Right cardiac atrium (tissue), 5 donors: Measurements from ENCODE around the gene MRPS5. TPM values are rescaled to one million over a fixed set of nuclear protein-coding genes. Genes with fewer than 3 reads are reported as not detected.

ENCODE experiments used
- ATAC-seq, 2 donors: fragments of 200-7000 bp; cut with Tn5 transposase; one replicate each; pipeline versions ENCODE4 v1.8.0 to v1.9.1; 2020; ENCODE audit warnings: moderate library complexity in 2 of 2, mild to moderate bottlenecking in 1 of 2
- DNase-seq, 3 donors: peaks; one replicate each; pipeline ENCODE4 v3.0.0-alpha.2; 2020
- H3K27ac ChIP-seq: one replicate; pipeline ENCODE4 v1.5.1; 2013; ENCODE audit warnings: mild to moderate bottlenecking, low read length, control low read depth, moderate library complexity
- H3K27me3 ChIP-seq: one replicate; pipeline ENCODE4 v1.6.1; 2013; ENCODE audit not compliant: control insufficient read depth, insufficient read depth
- H3K4me1 ChIP-seq: one replicate; pipeline ENCODE4 v1.6.1; 2013; ENCODE audit warnings: low read length; ENCODE audit not compliant: control insufficient read depth, insufficient read depth
- H3K4me3 ChIP-seq: one replicate; pipeline ENCODE4 v1.5.1; 2013; ENCODE audit warnings: low read length, control low read depth
- H3K9me3 ChIP-seq: one replicate; pipeline ENCODE4 v1.6.1; 2013; ENCODE audit warnings: low read length; ENCODE audit not compliant: control insufficient read depth
- WGBS: extraction: QIAGEN DNeasy Blood & Tissue Kit; methylation state at CpG from one replicate; pipeline ENCODE4 v1.1.7; 2013; 5-methylcytosine and 5-hydroxymethylcytosine counted together
- intact Hi-C, 4 donors: fragments of 100-400 bp; cut with DNase I; formaldehyde crosslinking; loops; one replicate each; pipeline versions ENCODE4 v1.11.0 to v1.14.0; 2022 to 2023
- long read RNA-seq, 4 donors: library from polyadenylated mRNA; unstranded; transcript quantifications; one replicate each; pipeline ENCODE4 v2.0.0, GENCODE V29; 2020 to 2021
- polyA plus RNA-seq: library from polyadenylated mRNA; stranded (reverse); fragments of 200-250 nt; gene quantifications from one replicate; pipeline ENCODE4 v1.2.3, GENCODE V29; 2013
- total RNA-seq, 4 donors: library from RNA; stranded (reverse); fragmentation: NEBNext Ultra II Directional; extraction: Animal tissue kit (Norgen Biotek cat#: 25700); gene quantifications; one replicate each; pipeline ENCODE4 v1.2.1, GENCODE V29; 2021
- donor health status: healthy with polysubstance abuse.
- donor health status: DM: no; HTN: yes; CAD: no.
- donor health status: DM: no; HTN: no; CAD: no.
- donor health status: DM: no; HTN: yes; CAD: no; lungs with severe emphysema.
- donor health status: DM: yes; HTN: yes; CAD: no.

The MRPS5 gene
- total RNA-seq, result 10 to 100 TPM; 50.3 to 65.6 (median 57.2) TPM
- polyA plus RNA-seq, result 76.9 TPM
- long read RNA-seq, donor 1, transcript MRPS5-201 (12 exons, 1,652 nt), result major isoform, 106 of 135 reads
- long read RNA-seq, donor 1, partial matches to known transcripts, result 19 of 135 reads
- long read RNA-seq, donor 1, other reads (novel, unspliced or antisense), result 8 of 135 reads
- long read RNA-seq, donor 2, transcript MRPS5-201 (12 exons, 1,652 nt), result major isoform, 47 of 62 reads
- long read RNA-seq, donor 2, partial matches to known transcripts, result 7 of 62 reads
- long read RNA-seq, donor 2, other reads (novel, unspliced or antisense), result 8 of 62 reads
- long read RNA-seq, donor 3, transcript MRPS5-201 (12 exons, 1,652 nt), result major isoform, 75 of 90 reads
- long read RNA-seq, donor 3, partial matches to known transcripts, result 6 of 90 reads
- long read RNA-seq, donor 3, other reads (novel, unspliced or antisense), result 6 of 90 reads
- long read RNA-seq, donor 4, transcript MRPS5-201 (12 exons, 1,652 nt), result major isoform, 69 of 73 reads
- long read RNA-seq, donor 4, partial matches to known transcripts, result 0 of 73 reads
- long read RNA-seq, donor 4, other reads (novel, unspliced or antisense), result 4 of 73 reads

- Histone ChIP-seq H3K27ac (peak within 1 kb of the TSS; percentile 98), H3K4me3 (peak within 1 kb of the TSS; percentile 68), H3K4me1 (peaks cover 3% of the 10 kb centered on the region), H3K9me3 (no peaks in the 10 kb centered on the region), H3K27me3 (no peaks in the 10 kb centered on the region)
- DNase-seq, result peak; percentile 87 to 96 (median 96)
- WGBS, result under 1% methylated on average over 86 of the region's 86 CpGs
- intact Hi-C loops, result no loop called here
- ATAC-seq, result peak; percentile 99
Observed at GRCh38 chr2:95121407-95122196, at the start of gene MRPS5. TSS of gene MRPS5 (minus strand) at chr2:95121808. CDS start at chr2:95121791, 17 bp downstream.

DNA sequence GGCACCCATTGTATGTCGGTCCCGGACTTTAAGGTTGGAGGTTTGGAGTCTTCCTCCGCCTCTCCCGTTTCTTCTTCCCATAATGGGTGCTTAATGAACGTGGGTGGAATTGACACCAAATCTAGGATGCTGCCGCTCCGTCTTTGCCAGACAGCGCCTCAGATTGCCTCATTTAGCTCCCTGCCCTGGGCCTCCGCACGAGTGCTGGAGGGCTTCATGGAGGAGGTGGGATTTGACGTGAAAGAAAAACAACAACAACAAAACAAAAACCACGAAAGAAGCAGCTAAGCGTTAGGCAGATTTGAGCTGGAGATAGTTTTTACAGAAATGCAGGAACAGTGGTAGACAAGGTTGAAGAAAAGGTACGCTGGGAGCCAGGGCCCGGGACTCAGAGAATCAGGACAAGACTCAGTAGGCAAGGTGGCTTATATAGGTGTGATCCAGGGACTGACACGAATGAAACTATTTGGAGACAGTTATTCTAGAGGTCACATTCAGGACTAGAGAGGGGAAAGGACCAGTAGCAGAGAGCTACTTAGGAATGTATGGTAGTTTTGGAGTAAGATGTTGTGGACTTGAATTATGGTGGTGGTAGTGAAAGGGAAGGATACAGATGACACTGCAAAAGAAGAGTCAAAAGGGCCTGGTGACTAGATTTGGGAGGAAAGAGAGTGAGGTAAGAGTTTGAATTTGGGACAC is 44.6 kb upstream of the MRPS5 start:
- Histone ChIP-seq H3K4me3 (peak overlapping the region; percentile 59), H3K4me1 (peaks cover 4% of the 10 kb centered on the region), H3K9me3 (no peaks in the 10 kb centered on the region), H3K27me3 (no peaks in the 10 kb centered on the region), H3K27ac (peak overlapping the region; percentile 45)
- 11% methylated on average over 16 of the region's 16 CpGs for WGBS
- ATAC-seq (peak in 1 of 2 donors; percentile 9), DNase-seq (no peak)
- intact Hi-C loops, result no loop called here

DNA sequence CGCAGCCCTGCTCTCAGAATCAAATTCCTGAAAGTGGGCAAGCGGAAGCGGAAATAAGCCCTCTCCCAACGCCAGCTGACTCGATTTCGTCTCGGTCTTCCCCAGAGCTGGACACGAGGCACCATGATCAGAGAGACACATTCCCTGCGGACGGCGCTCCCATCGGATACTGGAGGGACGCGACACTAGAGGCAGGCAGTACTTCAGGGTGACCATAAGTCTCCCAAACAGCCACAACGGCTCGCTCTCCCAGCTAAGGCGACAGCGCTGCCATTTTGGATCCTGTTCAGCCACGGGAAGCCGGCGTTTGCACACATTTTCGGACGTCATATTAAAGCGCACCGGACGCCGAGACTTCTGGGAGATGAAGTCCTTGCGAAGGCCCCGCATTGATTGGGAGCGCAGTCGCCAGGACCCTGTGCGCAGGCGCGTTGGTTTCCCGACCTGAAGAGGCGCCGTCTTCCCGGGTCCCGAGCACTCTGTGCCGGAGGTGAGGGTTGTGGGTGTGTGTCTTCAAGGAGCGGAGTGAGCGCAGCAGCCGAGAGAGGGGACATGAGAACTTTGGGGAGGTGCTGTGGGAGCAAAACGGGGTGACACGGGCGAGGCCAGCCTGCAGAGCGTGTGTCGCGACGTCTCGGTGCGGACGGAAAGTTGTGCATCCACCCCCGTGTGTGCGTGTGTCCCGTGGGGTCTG is 43.9 kb upstream of the MRPS5 start, which contains the start of gene ZNF2:
TSS of gene ZNF2 (plus strand) at position 439 of the 694 bp plus-strand sequence. CDS start 10,418 bp downstream, outside the sequence.
- intact Hi-C loops, result no loop called here
- Histone ChIP-seq H3K27ac (peak within 1 kb of the TSS; percentile 99), H3K4me3 (peak within 1 kb of the TSS; percentile 59), H3K4me1 (peaks cover 4% of the 10 kb centered on the region), H3K9me3 (no peaks in the 10 kb centered on the region), H3K27me3 (no peaks in the 10 kb centered on the region)
- WGBS, result under 1% methylated on average over 56 of the region's 56 CpGs
- DNase-seq (peak; percentile 99), ATAC-seq (peak; percentile 99)

- Histone ChIP-seq H3K27me3 (no peaks in the 10 kb centered on the region), H3K4me1 (peaks cover 4% of the 10 kb centered on the region), H3K27ac (peak overlapping the region; percentile 99), H3K4me3 (peak overlapping the region; percentile 59), H3K9me3 (no peaks in the 10 kb centered on the region)
- intact Hi-C loops, result no loop called here
- 2% methylated on average over 9 of the region's 9 CpGs for WGBS
- DNase-seq (no peak), ATAC-seq (no peak)
Observed at GRCh38 chr2:95165030-95165370, 43.4 kb upstream of the MRPS5 start.

DNA sequence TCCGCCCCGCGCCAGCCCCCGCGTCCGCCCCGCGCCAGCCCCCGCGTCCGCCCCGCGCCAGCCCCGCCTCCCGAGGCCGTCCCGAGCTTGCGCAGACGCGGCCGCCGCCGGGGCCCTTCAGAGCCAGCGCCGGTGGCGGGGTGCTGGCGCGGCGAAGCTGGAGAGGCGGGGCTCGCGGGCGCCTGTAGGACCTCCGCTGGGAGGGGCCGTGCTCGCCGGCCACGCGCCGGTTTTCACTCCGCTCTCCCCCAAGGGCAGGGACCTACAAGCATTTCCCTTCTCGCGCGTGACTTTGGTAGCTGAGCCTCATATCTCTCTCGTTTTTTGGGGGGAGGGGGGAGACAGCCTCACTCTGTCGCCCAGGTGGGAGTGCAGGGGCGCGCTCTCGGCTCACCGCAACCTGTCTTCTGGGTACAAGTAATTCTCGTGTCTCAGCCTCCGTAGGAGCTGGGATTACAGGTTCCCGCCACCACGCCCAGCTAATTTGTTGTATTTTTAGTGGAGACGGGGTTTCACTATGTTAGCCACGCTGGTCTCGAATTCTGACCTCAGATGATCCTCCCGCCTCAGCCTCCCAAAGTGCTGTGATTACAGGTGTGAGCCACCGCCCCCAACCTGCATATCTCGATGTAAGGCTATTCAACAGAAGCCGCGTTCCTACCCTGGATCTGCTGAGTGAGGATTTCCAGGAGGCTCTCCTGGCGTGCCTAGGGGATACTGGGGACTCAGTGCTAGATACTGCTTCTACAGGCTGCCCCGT is 38.3 kb upstream of the MRPS5 start, which contains the start of gene ZNF514:
TSS of gene ZNF514 (minus strand) at position 159 of the 760 bp plus-strand sequence. CDS start 6,595 bp downstream, outside the sequence.
- H3K9me3 ChIP-seq, result no peaks in the 10 kb centered on the region
- peaks cover 6% of the 10 kb centered on the region for H3K4me1 ChIP-seq
- H3K4me3 ChIP-seq, result peak within 1 kb of the TSS; percentile 58
- ATAC-seq (peak; percentile 94 to 96), DNase-seq (peak; percentile 88 to 95 (median 94))
- no peaks in the 10 kb centered on the region for H3K27me3 ChIP-seq
- WGBS, result 9% methylated on average over 64 of the region's 64 CpGs
- H3K27ac ChIP-seq, result peak within 1 kb of the TSS; percentile 98
- intact Hi-C loops, result no loop called here

DNA sequence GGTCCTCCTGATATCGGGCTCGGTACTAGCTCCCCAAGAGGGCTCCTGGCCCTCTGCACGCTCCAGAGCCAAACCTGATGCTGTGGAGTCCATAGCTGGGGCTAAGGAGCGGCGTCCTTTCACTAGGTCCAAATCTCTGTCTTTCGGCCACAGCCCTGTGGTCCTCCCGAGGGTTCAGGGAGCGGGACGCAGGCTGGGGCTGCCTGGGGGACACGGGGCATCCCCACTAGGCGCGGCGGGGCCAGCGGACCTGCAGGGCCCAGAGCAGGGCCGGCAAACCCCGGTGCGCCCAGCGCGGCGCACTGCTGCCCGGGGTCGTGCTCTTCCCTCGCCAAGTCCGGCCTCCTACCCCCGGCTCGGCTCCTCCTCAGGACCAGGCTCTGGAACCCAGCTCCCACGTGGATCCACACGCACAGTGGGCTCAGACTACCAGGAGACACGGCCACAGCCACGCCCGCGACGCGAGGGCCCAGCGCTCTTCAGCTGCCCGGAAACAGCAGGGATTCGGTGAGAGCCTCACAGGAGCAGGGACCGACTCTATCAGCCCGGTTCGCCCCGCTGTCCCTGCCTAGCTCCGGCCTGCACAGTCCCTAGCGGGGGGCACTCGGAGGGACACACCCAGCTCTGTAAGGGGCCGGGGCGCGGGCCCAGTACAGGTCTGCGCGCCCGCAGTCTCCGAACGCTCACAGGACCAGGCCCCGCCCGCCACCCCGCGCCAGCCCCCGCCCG is 37.4 kb upstream of the MRPS5 start:
- DNase-seq, result peak; percentile 67 to 83 (median 81)
- intact Hi-C loops, result no loop called here
- no peaks in the 10 kb centered on the region for H3K9me3 ChIP-seq

DNA sequence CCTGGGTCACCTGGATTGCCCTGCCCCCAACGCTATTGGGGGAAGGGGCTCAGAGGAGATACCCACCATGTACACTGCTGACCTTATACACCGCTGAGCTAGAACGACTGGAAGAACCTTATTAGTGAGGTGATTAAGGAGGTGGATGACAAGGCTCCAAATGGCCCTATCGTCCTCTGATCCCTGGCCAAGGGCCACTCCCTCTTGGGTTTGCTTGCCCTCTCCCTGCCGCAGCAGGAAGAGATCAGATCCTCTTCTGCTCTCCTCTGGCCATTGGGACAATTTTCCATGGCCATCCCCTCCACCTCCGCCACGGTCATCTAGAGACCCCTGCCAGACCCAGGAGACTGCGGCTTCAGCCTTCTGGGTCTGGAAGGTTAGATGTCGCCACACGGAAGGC is 36.8 kb upstream of the MRPS5 start:
- no peak for ATAC-seq
- no peak overlapping the region for H3K27ac ChIP-seq
- 60% methylated on average over 10 of the region's 10 CpGs for WGBS
- H3K4me3 ChIP-seq, result peak overlapping the region; percentile 58
- H3K4me1 ChIP-seq, result peaks cover 6% of the 10 kb centered on the region
- H3K9me3 ChIP-seq, result no peaks in the 10 kb centered on the region
- no peak for DNase-seq
- intact Hi-C loops, result no loop called here
- H3K27me3 ChIP-seq, result no peaks in the 10 kb centered on the region

More for the DNA sequence above, 37.4 kb upstream of the MRPS5 start:
- Histone ChIP-seq H3K27me3 (no peaks in the 10 kb centered on the region), H3K4me1 (peaks cover 6% of the 10 kb centered on the region), H3K4me3 (peak overlapping the region; percentile 58), H3K27ac (peak overlapping the region; percentile 15)
- under 1% methylated on average over 58 of the region's 58 CpGs for WGBS
- ATAC-seq, result peak; percentile 80

GRCh38 chr2:95149397-95149984 is 27.9 kb upstream of the MRPS5 start:
- intact Hi-C loops, result no loop called here

GRCh38 chr2:95143838-95144237 is 22.2 kb upstream of the MRPS5 start:
- Histone ChIP-seq H3K27ac (no peak overlapping the region), H3K27me3 (no peaks in the 10 kb centered on the region), H3K9me3 (peaks cover 11% of the 10 kb centered on the region), H3K4me1 (no peaks in the 10 kb centered on the region), H3K4me3 (no peak overlapping the region)
- intact Hi-C loops, result no loop called here
- ATAC-seq, result no peak
- no peak for DNase-seq
- WGBS, result 94% methylated on average over 2 of the region's 2 CpGs

More at GRCh38 chr2:95149397-95149984, 27.9 kb upstream of the MRPS5 start:
- 98% methylated on average over 6 of the region's 6 CpGs for WGBS
- H3K27me3 ChIP-seq, result no peaks in the 10 kb centered on the region
- ATAC-seq (no peak), DNase-seq (no peak)
- H3K27ac ChIP-seq, result no peak overlapping the region
- H3K9me3 ChIP-seq, result peaks cover 24% of the 10 kb centered on the region
- no peaks in the 10 kb centered on the region for H3K4me1 ChIP-seq
- peak overlapping the region; percentile 25 for H3K4me3 ChIP-seq
